Measurements from ENCODE around the gene C15orf40. TPM values are rescaled to one million over a fixed set of nuclear protein-coding genes. Genes with fewer than 3 reads are reported as not detected.
"Not testable (repeated sequence)": the region's sequence is repeated elsewhere in the genome, so short reads cannot be mapped to it uniquely, and the experiment has no call there.

Gene C15orf40
- total and polyA plus RNA-seq, 3 experiments from 2014 or later: 34.2 to 58.1 (median 36.6) TPM

GRCh38 chr15:82939678-82940077, 71.8 kb downstream of the C15orf40 start:
- CTCF ChIA-PET; H3K36me3 Mint-ChIP-seq; H3K27ac Mint-ChIP-seq; H3K36me3 ChIP-seq (ENCODE audit: insufficient read depth, low read length); H3K27ac ChIP-seq (ENCODE audit: low read depth, low read length); H3K4me3 ChIP-seq (ENCODE audit: low read length); H3K27me3 ChIP-seq (ENCODE audit: insufficient read depth, low read length, poor library complexity, severe bottlenecking); POLR2A ChIA-PET; H3K9me3 Mint-ChIP-seq; H3K4me3 Mint-ChIP-seq; H3K9me3 ChIP-seq (ENCODE audit: low read length); H3K4me1 ChIP-seq (ENCODE audit: insufficient read depth, low read length); DNase-seq; H3K4me1 Mint-ChIP-seq: not testable (repeated sequence)
- H3K27me3 Mint-ChIP-seq: peaks cover 7 to 21% of the 10 kb centered on the region in 2 donors

Other genes with a start within 250 kb of the C15orf40 start
- not detected for gene FSD2, start 205.6 kb downstream of the C15orf40 start, total RNA-seq
- gene FSD2, start 205.6 kb downstream of the C15orf40 start, polyA plus RNA-seq: 0.16 TPM
- gene WHAMM, start 202.0 kb downstream of the C15orf40 start, total RNA-seq: 1 to 10 TPM; 9.3 to 9.7 TPM
- 6.6 TPM for gene WHAMM, start 202.0 kb downstream of the C15orf40 start, polyA plus RNA-seq
- gene HOMER2, start 58.9 kb downstream of the C15orf40 start, total RNA-seq: 10 to 100 TPM; 13.6 to 14.1 TPM
- gene HOMER2, start 58.9 kb downstream of the C15orf40 start, polyA plus RNA-seq: 1.6 TPM
- gene RAMAC, start 25.4 kb downstream of the C15orf40 start, total RNA-seq: 10 to 100 TPM; 27.7 to 29.6 TPM
- gene RAMAC, start 25.4 kb downstream of the C15orf40 start, polyA plus RNA-seq: 32.8 TPM
- 10 to 100 TPM; 55.5 to 57.7 TPM for gene BTBD1, start 55.6 kb upstream of the C15orf40 start, total RNA-seq
- 47.4 TPM for gene BTBD1, start 55.6 kb upstream of the C15orf40 start, polyA plus RNA-seq
- under 1 TPM; 0.55 to 0.78 TPM for gene TM6SF1, start 96.0 kb upstream of the C15orf40 start, total RNA-seq
- gene TM6SF1, start 96.0 kb upstream of the C15orf40 start, polyA plus RNA-seq: 0.26 TPM
- gene HDGFL3, start 196.2 kb upstream of the C15orf40 start, total RNA-seq: 1 to 10 TPM; 7.7 to 9.8 TPM
- gene HDGFL3, start 196.2 kb upstream of the C15orf40 start, polyA plus RNA-seq: 3.5 TPM

All from CD8-positive, alpha-beta memory T cell (primary cell).